Mesodermal cell (in vitro differentiated cells): ENCODE results near the gene BAZ2A.

Source experiments
- H3K27ac ChIP-seq: 2 replicates; pipeline ENCODE4 v1.7.0; 2013; ENCODE audit warnings: mild to moderate bottlenecking, low read depth, low read length, moderate library complexity; ENCODE audit not compliant: severe bottlenecking
- H3K36me3 ChIP-seq: 2 replicates; pipeline ENCODE4 v1.7.1; 2013; ENCODE audit warnings: mild to moderate bottlenecking, low read length, moderate library complexity; ENCODE audit not compliant: control insufficient read depth, insufficient read depth
- H3K4me1 ChIP-seq: one replicate; pipeline ENCODE4 v1.7.1; 2013; ENCODE audit warnings: mild to moderate bottlenecking, low read length; ENCODE audit not compliant: insufficient read depth, control insufficient read depth, poor library complexity, severe bottlenecking
- H3K4me3 ChIP-seq: 2 replicates; pipeline ENCODE4 v1.7.0; 2013; ENCODE audit warnings: low read length, control low read depth, mild to moderate bottlenecking; ENCODE audit not compliant: insufficient read depth, poor library complexity, severe bottlenecking; ENCODE audit errors: extremely low read depth
- H3K9me3 ChIP-seq: 2 replicates; pipeline ENCODE4 v1.7.1; 2013; ENCODE audit warnings: mild to moderate bottlenecking, low read length, moderate library complexity; ENCODE audit not compliant: control insufficient read depth
- WGBS, 2 experiments: methylation state at CpG; one replicate each; pipeline ENCODE4 v1.1.5; 2013; ENCODE audit warnings: missing lambda C conversion rate in 2 of 2; ENCODE audit not compliant: insufficient coverage in 2 of 2; 5-methylcytosine and 5-hydroxymethylcytosine counted together

The BAZ2A gene

GRCh38 chr12:56574210-56574609 lies 55.9 kb downstream of the BAZ2A start:
- Histone ChIP-seq H3K27ac (no peak overlapping the region), H3K4me1 (peaks cover 7% of the 10 kb centered on the region), H3K4me3 (no peak overlapping the region), H3K9me3 (no peaks in the 10 kb centered on the region), H3K36me3 (peaks cover 81% of the 10 kb centered on the region)
- 80% methylated on average over 1 of the region's 2 CpGs; no CpG with 5 or more reads in 1 of the 2 experiments for WGBS, 2 experiments

GRCh38 chr12:56572288-56572687 lies 57.8 kb downstream of the BAZ2A start:
- no peak overlapping the region for H3K27ac ChIP-seq
- H3K4me1 ChIP-seq, result peaks cover 8% of the 10 kb centered on the region
- no peaks in the 10 kb centered on the region for H3K9me3 ChIP-seq
- no CpG with 5 or more reads among the region's 1 CpG for WGBS, 2 experiments
- no peak overlapping the region for H3K4me3 ChIP-seq
- peaks cover 82% of the 10 kb centered on the region for H3K36me3 ChIP-seq

GRCh38 chr12:56571121-56571520 lies 59.0 kb downstream of the BAZ2A start:
- Histone ChIP-seq H3K27ac (peak overlapping the region; percentile 45), H3K9me3 (no peaks in the 10 kb centered on the region), H3K36me3 (peaks cover 88% of the 10 kb centered on the region), H3K4me3 (no peak overlapping the region), H3K4me1 (peaks cover 8% of the 10 kb centered on the region)
- WGBS, 2 experiments, result 29 to 80% methylated on average over 1 to 2 of the region's 4 CpGs

- peaks cover 11% of the 10 kb centered on the region for H3K4me1 ChIP-seq
- no CpG with 5 or more reads among the region's 1 CpG for WGBS, 2 experiments
Measured at GRCh38 chr12:56568146-56568545, 62.0 kb downstream of the BAZ2A start.

GRCh38 chr12:56565510-56566101 lies 64.5 kb downstream of the BAZ2A start:
- Histone ChIP-seq H3K27ac (peak overlapping the region; percentile 64), H3K4me3 (no peak overlapping the region), H3K9me3 (no peaks in the 10 kb centered on the region), H3K4me1 (peaks cover 11% of the 10 kb centered on the region), H3K36me3 (peaks cover 68% of the 10 kb centered on the region)
- WGBS, 2 experiments, result 56 to 71% methylated on average over 4 to 6 of the region's 6 CpGs

More at GRCh38 chr12:56568146-56568545, 62.0 kb downstream of the BAZ2A start:
- peaks cover 81% of the 10 kb centered on the region for H3K36me3 ChIP-seq
- no peaks in the 10 kb centered on the region for H3K9me3 ChIP-seq
- no peak overlapping the region for H3K27ac ChIP-seq
- H3K4me3 ChIP-seq, result no peak overlapping the region

GRCh38 chr12:56551070-56551469 lies 79.1 kb downstream of the BAZ2A start:
- Histone ChIP-seq H3K27ac (no peak overlapping the region), H3K36me3 (peaks cover 27% of the 10 kb centered on the region), H3K4me1 (no peaks in the 10 kb centered on the region), H3K4me3 (no peak overlapping the region), H3K9me3 (no peaks in the 10 kb centered on the region)
- WGBS, 2 experiments, result 79 to 93% methylated on average over 2 of the region's 5 CpGs

- no peak overlapping the region for H3K27ac ChIP-seq
- H3K4me1 ChIP-seq, result no peaks in the 10 kb centered on the region
- no peaks in the 10 kb centered on the region for H3K9me3 ChIP-seq
- H3K4me3 ChIP-seq, result no peak overlapping the region
- peaks cover 27% of the 10 kb centered on the region for H3K36me3 ChIP-seq
- 92 to 96% methylated on average over 3 to 4 of the region's 5 CpGs for WGBS, 2 experiments
Measured at GRCh38 chr12:56546680-56547079, 83.4 kb downstream of the BAZ2A start.
